GM10266 (cell line): ENCODE data around the gene ACVR2B.

Source experiments
- DNase-seq: peaks from one replicate; pipeline ENCODE4 v3.0.0; 2012; ENCODE audit errors: extremely low spot score
- TF ChIP-seq, protein P1 (sequence below): IDR thresholded peaks from 2 replicates; pipeline ENCODE4 v1.5.1; 2012; ENCODE audit warnings: mild to moderate bottlenecking, low read depth; ENCODE audit not compliant: control insufficient read depth, insufficient read depth; ENCODE audit errors: missing control alignments

ACVR2B gene

DNA sequence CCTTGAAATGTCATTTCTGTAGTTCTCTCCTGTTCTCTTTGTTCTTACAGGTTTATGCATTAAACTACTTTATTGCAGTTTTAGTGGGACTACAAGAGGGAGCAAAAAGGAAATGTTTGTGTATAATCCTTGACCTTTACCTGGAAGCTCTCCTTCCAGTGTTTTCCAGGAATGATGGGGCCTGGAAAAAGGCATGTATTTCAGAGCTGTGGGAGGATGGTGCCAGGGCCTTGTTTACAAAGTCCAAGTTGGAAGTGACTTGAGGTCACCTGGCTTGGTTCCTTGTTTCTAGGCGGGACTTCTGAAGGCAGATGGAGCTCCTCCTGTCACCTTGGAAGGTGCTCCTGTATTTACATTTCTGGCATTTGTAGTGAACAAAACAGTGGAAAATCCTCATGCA lies 15.1 kb downstream of the ACVR2B start:
- TF ChIP-seq, protein P1, sequence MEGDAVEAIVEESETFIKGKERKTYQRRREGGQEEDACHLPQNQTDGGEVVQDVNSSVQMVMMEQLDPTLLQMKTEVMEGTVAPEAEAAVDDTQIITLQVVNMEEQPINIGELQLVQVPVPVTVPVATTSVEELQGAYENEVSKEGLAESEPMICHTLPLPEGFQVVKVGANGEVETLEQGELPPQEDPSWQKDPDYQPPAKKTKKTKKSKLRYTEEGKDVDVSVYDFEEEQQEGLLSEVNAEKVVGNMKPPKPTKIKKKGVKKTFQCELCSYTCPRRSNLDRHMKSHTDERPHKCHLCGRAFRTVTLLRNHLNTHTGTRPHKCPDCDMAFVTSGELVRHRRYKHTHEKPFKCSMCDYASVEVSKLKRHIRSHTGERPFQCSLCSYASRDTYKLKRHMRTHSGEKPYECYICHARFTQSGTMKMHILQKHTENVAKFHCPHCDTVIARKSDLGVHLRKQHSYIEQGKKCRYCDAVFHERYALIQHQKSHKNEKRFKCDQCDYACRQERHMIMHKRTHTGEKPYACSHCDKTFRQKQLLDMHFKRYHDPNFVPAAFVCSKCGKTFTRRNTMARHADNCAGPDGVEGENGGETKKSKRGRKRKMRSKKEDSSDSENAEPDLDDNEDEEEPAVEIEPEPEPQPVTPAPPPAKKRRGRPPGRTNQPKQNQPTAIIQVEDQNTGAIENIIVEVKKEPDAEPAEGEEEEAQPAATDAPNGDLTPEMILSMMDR, result no peak
- DNase-seq, result no peak

DNA sequence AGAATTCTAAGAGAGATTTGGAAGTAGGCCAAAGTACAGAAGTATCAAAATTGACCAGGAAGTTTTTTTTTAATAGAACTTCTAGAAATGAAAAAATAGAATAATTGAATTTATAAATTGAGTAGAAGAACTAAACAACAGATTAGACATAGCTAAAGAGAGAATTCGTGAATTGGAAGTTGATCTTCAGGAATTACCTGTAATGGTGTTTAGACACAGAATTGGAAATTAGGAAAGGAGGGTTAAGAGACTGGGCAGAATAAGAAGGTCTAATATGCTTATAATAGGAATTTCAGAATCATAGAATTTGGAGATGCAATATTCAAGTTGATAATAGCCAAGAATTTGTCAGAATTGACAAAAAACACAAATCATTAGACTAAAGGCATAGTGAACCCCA lies 16.2 kb downstream of the ACVR2B start:
- TF ChIP-seq, protein P1, result no peak
- DNase-seq, result no peak

DNA sequence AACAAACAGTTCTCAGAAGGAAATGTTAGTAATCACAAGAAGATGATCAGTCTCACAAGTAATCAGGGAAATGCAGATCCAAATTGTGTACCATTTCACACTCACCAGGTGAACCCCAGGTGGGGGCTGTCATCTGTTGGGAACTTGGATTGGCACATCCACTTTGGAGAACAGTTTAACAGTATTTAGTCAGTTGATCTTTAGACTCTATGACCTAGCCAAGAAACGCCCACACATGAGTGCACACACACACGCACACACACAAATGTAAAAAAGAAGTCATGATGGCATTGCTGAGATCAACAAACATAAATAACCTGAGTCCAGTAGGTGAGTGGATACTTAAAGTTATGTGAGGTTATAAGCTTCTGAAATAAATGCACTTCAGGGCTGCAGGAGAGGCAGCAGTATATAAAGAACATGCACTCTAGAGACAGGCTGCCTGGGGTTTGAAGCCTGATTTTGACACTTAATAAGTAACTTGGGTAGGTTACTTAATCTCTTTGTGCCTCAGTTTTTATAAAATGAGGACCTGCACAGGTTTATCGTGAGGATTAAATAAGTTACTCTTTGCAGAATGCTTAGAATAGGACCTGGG lies 17.7 kb downstream of the ACVR2B start:
- no peak for DNase-seq
- TF ChIP-seq, protein P1, result no peak

DNA sequence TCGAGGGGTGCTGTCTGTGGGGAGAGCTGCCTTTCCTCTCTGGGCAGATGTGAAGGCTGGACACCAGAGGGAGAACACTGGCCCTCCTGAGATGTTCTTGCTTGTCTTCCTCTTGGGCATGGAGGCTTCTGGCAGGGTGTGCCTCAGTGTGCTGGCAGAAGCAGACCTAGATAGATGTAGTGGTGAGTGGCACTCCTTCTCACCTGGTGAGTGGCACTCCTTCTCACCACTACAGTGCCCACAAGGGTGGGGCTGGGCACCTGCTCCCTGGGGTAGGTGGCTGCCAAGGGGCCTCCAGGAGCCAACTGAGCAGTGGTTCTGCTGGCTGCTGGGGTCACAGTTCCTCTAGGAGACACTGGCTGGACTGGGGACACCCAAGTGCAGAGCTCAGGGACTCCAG lies 18.7 kb downstream of the ACVR2B start:
- no peak for DNase-seq
- TF ChIP-seq, protein P1, result no peak

DNA sequence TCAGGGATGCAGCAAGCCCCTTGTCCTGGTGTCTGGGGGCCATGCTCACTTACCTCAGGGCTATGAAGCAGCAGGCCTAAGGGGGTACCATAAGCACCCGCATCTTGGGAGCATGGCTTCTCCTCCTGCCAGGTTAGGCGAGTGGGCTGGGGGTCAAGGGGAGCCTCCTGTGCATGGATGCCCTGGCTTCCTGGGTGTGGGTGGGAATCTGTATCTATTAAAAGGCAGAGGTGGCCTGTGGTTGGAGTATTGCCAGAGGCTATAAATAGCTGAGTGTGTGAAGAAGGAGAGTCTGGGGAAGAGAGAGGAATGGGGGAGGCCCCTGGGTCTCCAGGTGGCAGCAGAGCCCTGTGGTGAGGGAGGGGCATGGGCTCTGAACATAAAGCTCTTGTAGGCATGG lies 19.5 kb downstream of the ACVR2B start:
- DNase-seq, result no peak
- TF ChIP-seq, protein P1, result no peak

DNA sequence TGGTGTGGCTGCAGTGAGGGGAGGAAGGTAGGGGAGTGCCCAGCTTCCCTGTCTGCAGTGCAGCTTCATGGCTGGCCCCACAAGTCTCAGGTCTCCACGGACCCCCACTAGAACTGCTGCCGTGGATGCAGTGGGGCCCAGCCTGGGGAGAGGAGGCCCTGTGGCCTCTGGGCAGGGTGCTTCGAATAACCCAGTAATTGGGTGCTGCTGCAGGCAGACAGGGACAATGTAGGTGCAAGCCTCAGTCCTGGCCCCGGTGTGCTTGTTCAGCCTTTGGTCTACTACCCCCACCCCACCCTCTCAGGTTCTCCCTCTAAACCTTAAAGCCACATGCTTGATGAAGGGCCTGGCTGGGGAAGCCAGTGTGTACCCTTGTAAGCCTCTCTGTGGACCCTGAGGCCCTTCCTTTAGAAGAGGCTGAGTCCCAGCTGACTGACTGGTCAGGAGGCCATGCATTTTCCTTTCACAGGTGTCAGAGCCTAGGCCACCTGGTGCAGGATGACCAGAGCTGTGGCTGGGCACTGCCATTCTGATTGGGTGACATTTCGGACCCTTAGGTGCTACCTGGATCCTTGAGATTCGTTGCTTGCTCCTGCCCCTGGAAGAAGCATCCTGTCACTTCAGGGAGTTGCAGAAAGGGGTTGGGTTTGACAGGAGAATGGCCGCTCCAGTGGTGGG lies 21.4 kb downstream of the ACVR2B start:
- TF ChIP-seq, protein P1, result no peak
- DNase-seq, result no peak

DNA sequence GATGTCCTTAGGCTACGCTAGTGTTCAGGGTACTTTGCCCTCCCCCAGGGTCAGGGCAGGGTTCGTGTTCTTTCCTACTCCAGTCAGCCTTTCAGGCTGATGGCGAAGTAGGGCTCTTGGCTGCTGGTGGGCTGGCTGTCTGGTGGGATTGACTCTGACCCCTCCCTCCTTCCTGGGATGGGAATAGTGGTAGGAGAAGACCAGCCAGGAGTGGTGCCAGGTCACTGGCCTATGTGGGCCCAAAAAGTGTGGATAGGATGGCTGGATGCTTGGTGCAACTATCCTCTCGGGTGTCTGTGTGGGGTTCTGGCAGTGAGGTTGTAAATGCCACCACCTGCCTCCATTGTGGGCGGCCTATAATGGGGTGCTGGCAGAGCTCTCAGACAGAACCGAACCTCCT lies 22.0 kb downstream of the ACVR2B start:
- no peak for DNase-seq
- TF ChIP-seq, protein P1, result no peak
